NCI-H748 treated with DMSO at 0.1 percent for 48 hours (cell line): ENCODE measurements around the gene ATG16L2.
A peak's percentile ranks its signal among the peaks of the same experiment; 100 is the strongest.
"Not testable (repeated sequence)": the region's sequence is repeated elsewhere in the genome, so short reads cannot be mapped to it uniquely, and the experiment has no call there.

Source experiments
- DNase-seq: peaks from one replicate; lab custom pipeline; 2025; lab: John Stamatoyannopoulos, UW

ATG16L2 gene

DNA sequence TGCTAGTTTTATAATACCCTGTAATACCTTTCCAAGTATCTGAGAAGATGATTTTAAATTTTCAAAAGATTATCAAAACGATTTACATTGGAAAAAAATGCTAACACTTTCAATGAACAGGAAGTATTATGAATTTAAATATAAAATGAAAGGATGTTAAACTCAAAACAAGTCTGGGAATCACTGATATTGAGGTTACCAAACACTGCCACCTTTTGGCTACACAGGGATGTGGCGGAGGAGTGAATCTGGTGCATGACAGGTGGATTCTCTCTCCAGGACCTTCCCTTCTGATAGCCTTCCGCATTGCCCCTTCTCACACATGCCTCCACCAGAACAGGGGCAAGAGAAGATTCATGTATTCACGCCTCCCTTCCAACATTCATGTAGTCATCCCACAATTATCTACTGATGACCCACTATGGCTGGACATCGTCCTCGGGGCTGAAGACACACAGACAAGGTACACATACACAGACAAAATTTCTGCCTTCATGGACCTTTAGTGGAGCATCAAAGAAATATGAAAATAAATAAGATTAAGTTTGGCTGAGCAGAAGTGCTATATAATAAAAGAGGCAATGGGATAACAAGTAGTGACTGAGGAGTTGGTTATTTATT lies 34.7 kb downstream of the ATG16L2 start:
- DNase-seq = peak; percentile 34

DNA sequence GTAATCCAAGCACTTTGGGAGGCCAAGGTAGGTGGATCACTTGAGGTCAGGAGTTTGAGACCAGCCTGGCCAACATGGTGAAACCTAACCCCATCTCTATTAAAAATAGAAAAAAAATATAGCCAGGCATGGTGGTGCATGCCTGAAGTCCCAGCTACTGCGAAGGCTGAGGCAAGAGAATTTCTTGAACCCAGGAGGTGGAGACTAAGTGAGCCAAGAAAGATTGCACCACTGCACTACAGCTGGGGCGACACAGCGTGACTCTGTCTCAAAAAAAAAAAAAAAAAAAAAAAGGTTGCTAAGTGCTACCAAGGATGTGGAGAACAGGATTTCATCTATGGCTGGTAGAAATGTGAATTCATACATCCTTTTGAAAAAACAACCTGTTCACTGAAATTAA lies 36.6 kb downstream of the ATG16L2 start:
- DNase-seq = no peak

DNA sequence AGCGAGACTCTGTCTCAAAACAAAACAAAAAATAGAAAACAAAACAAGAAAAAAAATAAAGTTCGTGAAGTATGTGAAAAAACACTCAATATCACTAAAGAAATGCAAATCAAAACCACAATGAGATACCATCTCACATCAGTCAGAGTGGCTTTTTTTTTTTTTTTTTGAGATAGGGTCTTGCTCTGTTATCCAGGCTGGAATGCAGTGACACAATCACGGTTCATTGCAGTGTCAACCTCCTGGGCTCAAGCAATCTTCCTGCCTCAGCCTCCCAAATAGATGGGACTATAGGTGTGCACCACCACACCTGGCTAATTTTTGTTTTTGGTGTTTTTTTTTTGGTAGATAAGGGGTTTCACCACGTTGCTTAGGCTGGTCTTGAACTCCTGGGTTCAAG lies 37.5 kb downstream of the ATG16L2 start:
- DNase-seq = no peak

- DNase-seq = peak; percentile 42
These were observed 41.9 kb downstream of the ATG16L2 start for GRCh38 chr11:72856065-72856464.

DNA sequence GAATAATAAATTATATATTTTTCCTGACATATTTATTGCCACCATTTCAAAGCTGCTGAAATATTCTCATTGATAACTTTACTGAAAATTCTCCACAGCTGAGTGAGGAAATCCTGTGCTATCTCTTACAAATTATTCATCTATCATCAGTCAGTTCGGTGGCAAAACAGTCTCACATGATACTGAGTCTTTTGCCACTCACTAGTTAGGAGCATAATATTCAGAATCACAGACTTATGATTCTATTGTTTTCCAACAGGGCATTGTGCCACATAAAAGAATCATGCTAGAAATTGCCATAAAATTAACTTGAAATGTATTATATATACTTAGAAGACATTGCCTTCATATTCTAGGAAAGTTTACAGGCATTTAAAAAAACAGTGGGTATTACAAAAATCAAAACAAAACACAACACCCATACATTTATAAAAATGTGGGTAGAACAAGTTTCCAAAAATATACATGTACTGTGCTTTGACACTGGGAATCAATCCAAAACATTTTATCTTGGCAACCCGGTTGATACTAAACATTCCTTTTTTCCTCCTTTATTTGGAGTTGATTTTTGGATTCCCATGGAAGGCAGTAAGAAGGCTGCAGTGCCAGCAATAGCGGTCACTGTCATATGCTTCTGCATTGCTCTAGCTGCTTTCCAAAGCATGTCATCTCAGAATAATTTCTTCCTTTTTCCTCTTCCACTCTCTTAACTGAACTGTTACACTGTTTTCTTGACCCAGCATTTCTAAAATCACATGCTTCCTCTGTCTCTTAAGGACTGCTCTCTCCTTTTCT lies 42.5 kb downstream of the ATG16L2 start:
- DNase-seq = no peak

- DNase-seq = not testable (repeated sequence)
These were observed 44.1 kb downstream of the ATG16L2 start for GRCh38 chr11:72858267-72858666.

DNA sequence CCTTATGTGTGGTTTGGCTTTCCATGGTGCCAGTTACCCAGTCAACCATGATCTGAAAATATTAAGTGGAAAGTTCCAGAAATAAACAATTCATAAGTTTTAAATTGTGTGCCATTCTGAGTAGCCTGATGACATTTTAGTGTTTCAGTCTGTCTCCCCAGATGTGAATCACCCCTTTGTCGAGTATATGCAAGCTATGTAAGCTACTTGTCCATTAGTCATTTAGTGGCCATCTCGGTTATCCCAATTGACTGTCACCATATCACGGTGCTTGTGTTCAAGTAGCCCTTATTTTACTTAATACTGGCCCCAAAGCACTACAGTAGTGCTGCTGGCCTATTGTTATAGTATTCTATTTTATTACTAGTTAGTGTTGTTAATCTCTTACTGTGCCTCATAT lies 44.9 kb downstream of the ATG16L2 start:
- DNase-seq = no peak

GRCh38 chr11:72860010-72860409 lies 45.8 kb downstream of the ATG16L2 start:
- DNase-seq = no peak

DNA sequence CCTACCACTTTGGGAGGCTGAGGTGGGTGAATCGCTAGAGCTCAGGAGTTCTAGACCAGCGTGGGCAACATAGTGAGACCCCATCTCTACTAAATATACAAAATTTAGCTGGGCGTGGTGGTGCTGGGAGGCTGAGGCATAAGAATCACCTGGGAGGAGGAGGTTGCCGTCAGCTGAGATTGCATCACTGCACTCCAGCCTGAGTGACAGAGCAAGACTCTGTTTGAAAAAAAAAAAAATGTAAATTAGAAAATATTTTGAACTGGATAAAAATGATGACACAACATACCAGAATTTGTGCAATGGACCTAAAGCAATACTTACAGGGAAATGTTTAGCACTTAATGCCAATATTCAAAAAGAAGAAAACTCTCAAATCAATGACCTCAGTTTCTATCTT lies 46.4 kb downstream of the ATG16L2 start:
- DNase-seq = no peak

DNA sequence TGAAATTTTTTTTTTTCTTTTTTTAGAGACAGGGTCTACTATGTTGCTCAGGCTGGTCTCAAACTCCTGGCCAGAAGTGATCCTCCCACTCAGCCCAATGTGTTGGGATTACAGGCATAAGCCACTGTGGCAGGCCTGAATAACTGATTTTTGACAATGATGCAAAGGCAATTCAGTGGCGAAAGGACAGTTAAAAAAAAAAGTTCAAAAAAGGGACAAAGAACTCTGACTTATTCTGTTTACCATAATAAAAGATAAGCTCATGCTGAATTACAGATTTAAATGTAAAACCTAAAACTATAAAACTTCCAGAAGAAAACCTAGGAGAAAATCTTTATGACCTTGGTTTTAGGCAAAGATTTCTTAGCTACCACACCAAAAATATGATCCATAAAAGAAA lies 48.9 kb downstream of the ATG16L2 start:
- no peak for DNase-seq

- no peak for DNase-seq
These were observed 49.7 kb downstream of the ATG16L2 start for GRCh38 chr11:72863916-72864315.

DNA sequence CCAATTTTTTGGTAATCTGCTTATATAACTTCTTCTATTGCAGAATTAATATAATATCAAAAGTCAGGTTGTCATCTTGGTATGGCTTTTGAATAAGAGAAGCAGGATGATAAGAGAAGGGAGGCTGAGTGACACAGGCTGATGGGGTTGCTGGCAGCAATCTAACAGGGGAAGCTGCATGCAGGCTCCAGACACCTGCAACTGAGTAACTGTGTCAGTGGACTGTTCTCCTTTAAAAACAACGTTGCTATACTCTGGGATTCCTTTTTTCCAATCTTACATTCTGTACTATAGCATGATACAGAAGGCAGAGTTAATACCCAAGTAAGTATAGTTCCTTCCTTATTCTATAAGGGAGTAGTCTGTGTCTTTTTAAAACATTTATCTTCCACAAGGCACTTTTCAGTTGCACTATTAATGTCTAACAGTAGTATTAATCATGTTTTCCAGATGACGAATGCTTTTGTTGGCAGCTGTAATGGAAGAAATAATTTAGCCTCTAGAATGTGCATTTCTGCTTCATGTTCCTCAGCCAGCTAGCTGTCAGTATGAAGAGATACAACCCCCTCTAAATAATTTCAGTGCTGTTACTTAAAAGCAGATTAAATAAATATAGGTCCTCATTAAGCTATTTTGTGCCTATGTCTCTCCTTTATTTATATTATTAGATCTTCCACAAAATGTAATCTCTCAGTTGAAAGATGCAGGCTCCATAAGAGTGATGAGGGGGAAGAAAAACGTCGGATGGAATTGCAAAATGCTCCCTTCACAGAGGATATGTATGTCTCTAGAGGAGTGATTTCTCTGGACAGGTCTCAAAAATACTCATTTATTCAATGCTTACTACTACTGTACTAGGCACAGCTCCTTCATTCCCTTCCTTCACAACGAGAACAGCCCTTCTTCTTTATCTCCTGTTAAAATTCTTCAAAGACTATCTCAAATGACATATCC lies 50.8 kb downstream of the ATG16L2 start:
- no peak for DNase-seq

DNA sequence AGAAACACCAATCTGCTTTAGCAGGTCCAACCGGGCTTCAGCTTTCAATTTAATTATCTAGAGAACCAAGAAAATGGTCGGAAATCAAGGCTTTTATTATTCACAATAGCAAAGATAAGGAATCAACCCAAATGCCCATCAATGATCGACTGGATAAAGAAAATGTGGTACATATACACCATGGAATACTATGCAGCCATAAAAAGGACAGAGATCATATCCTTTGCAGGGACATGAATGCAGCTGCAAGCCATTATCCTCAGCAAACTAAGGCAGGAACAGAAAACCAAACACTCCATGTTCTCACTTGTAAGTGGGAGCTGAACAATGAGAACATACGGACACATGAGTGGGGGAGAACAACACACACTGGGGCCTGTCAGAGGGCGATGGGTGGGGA lies 53.8 kb downstream of the ATG16L2 start:
- DNase-seq = no peak

GRCh38 chr11:72869831-72870230 lies 55.6 kb downstream of the ATG16L2 start:
- no peak for DNase-seq

- no peak for DNase-seq
These were observed 56.9 kb downstream of the ATG16L2 start for GRCh38 chr11:72871119-72871518.

- DNase-seq = no peak
These were observed 57.8 kb downstream of the ATG16L2 start for GRCh38 chr11:72872012-72872411.

DNA sequence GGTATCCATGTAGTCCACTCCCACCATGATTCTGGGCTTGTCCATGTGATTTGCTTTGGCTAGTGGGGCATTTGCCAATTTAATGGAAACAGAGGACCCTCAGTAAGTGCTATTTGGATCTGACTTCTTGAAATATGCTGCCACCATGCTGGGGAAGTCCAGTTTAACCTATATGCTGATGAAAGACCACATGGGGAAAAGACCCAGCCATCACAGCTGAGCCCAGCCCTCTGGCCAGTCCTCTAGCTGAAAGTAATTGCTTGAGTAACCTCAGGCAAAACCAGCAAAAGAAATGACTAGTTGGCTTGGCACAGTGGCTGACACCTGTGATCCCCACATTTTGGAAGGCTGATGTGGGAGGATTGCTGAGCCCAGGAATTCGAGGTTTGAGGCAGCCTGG lies 61.5 kb downstream of the ATG16L2 start:
- no peak for DNase-seq

- DNase-seq = no peak
These were observed 61.9 kb downstream of the ATG16L2 start for GRCh38 chr11:72876147-72876546.
